ENCODE measurements around the gene CCDC63.
"Not testable (repeated sequence)": the region's sequence is repeated elsewhere in the genome, so short reads cannot be mapped to it uniquely, and the experiment has no call there.

CCDC63 gene

DNA sequence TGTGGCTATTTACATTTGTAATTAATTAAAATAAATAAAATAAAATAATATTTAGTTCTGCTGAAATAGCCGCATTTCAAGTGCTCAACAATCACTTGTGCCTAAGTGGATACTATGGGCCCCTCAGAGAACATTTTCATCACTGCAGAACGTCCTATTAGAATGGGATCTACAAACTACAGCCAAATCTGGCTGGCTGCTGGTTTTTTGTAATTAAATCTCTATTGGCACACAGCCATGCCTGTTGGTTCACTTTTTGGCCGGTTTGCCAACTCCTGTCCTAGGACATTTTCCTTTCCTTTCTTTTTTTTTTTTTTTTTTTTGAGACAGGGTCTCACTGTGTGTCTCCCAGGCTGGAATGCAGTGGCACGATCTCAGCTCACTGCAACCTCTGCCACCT, 9.8 kb downstream of the CCDC63 start:
- TF ChIP-seq, protein P1, sequence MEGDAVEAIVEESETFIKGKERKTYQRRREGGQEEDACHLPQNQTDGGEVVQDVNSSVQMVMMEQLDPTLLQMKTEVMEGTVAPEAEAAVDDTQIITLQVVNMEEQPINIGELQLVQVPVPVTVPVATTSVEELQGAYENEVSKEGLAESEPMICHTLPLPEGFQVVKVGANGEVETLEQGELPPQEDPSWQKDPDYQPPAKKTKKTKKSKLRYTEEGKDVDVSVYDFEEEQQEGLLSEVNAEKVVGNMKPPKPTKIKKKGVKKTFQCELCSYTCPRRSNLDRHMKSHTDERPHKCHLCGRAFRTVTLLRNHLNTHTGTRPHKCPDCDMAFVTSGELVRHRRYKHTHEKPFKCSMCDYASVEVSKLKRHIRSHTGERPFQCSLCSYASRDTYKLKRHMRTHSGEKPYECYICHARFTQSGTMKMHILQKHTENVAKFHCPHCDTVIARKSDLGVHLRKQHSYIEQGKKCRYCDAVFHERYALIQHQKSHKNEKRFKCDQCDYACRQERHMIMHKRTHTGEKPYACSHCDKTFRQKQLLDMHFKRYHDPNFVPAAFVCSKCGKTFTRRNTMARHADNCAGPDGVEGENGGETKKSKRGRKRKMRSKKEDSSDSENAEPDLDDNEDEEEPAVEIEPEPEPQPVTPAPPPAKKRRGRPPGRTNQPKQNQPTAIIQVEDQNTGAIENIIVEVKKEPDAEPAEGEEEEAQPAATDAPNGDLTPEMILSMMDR (IDR thresholded peaks at IDR 0.05; ENCODE audit: insufficient read depth, low read length, missing control alignments): no peak
- ChIA-PET POLR2A (no interaction called here), CTCF (no interaction called here)
- no peak overlapping the region for H3K4me3 ChIP-seq (ENCODE audit: low read depth, low read length)
- DNase-seq (ENCODE audit: low read depth, low spot score): no peak

DNA sequence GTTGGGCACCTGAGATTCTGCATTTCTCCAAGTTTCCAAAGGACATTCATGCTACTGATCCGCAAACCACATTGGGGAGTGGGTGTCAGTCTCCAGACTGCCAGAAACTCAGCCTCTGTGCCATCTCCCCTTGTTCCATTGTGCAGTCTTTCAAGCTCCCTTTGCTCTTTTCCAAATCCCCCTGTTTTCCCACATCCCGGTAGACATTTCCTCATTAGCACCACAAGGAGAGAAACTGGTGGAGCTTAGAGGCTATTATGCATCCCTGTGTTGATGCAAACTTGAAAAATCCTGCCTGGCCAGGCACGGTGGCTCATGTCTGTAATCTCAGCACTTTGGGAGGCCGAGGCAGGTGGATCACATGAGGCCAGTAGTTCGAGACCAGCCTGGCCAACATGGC, 10.7 kb downstream of the CCDC63 start:
- TF ChIP-seq, protein P1 (IDR thresholded peaks at IDR 0.05; ENCODE audit: insufficient read depth, low read length, missing control alignments): no peak
- POLR2A ChIA-PET: no interaction called here
- CTCF ChIA-PET: no interaction called here
- H3K4me3 ChIP-seq (ENCODE audit: low read depth, low read length): no peak overlapping the region
- DNase-seq (ENCODE audit: low read depth, low spot score): no peak

DNA sequence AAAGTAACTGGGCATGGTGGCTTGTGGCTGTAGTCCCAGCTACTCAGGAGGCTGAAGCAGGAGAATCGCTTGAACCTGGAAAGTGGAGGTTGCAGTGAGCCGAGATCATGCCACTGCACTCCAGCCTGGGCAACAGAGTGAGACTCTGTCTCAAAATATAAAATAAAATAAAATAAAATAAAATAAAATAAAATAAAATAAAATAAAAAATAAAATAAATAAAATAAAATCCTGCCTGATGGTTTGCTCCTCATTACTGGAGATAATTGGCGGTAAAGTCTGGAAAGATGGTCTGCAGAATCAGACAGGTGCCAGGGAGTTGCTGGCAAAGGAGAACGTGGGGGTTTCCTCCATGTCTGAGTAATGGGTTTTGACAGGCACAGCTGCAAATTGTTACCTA, 11.2 kb downstream of the CCDC63 start:
- H3K4me3 ChIP-seq (ENCODE audit: low read depth, low read length); POLR2A ChIA-PET; DNase-seq (ENCODE audit: low read depth, low spot score); CTCF ChIA-PET: not testable (repeated sequence)

DNA sequence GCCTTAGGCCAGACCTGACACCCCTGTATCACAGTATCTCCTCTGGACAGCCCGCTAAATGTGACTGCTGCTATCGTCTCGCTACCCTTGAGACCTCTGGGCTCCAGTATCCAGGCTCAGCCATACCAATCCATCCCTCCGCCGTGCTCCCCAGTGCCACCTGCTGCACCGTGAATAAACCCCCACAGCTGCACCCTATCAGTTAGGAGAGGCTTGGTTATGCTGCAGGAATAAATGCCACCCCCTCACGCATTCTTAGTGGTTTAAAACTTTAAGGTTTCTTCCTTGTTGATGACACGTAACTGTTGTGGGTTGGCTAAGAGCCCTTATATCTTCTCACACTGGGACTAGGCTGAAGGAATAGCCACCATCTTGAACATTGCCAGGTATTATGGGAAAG, 12.1 kb downstream of the CCDC63 start:
- POLR2A ChIA-PET: no interaction called here
- CTCF ChIA-PET: no interaction called here
- DNase-seq (ENCODE audit: low read depth, low spot score): no peak
- H3K4me3 ChIP-seq (ENCODE audit: low read depth, low read length): no peak overlapping the region
- TF ChIP-seq, protein P1 (IDR thresholded peaks at IDR 0.05; ENCODE audit: insufficient read depth, low read length, missing control alignments): no peak

DNA sequence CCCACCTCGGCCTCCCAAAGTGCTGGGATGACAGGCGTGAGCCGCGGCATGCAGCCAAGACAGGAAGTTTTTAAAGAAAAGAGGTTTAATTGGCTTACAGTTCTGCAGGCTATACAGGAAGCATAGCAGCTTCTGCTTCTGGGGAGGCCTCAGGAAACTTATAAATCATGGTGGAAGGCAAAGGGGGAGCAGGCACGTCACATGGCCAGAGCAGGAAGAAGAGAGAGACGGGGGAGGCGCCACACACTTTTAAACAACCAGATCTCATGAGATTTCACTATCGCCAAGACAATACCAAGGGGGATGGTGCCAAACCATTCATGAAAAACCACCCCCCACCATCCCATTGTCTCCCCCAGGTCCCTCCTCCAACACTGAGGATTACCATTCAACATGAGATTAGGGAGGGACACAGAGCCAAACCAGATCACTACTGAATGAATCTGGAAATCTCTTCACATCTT, 14.1 kb downstream of the CCDC63 start:
- TF ChIP-seq, protein P1 (IDR thresholded peaks at IDR 0.05; ENCODE audit: insufficient read depth, low read length, missing control alignments): no peak
- no peak overlapping the region for H3K4me3 ChIP-seq (ENCODE audit: low read depth, low read length)
- ChIA-PET POLR2A (no interaction called here), CTCF (no interaction called here)
- DNase-seq (ENCODE audit: low read depth, low spot score): no peak

DNA sequence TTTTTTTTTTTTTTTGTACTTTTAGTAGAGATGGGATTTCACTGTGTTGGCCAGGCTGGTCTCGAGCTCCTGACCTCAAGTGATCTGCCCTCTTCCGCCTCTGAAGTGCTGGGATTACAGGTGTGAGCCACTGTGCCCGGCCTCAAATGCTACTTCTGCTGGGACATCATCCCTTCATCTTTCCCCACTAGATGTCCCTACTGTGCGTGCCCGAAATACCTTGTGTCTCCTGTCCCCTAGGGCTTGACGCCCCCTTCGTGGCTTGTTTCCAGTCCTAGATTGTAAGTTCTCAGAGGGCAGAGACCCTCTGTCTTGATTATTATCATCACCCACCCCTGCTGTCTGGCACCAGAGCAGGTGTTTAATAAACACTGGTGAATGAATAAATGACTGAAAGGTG, 14.9 kb downstream of the CCDC63 start:
- CTCF ChIA-PET: no interaction called here
- POLR2A ChIA-PET: no interaction called here
- H3K4me3 ChIP-seq (ENCODE audit: low read depth, low read length): no peak overlapping the region
- DNase-seq (ENCODE audit: low read depth, low spot score): no peak
- TF ChIP-seq, protein P1 (IDR thresholded peaks at IDR 0.05; ENCODE audit: insufficient read depth, low read length, missing control alignments): no peak

DNA sequence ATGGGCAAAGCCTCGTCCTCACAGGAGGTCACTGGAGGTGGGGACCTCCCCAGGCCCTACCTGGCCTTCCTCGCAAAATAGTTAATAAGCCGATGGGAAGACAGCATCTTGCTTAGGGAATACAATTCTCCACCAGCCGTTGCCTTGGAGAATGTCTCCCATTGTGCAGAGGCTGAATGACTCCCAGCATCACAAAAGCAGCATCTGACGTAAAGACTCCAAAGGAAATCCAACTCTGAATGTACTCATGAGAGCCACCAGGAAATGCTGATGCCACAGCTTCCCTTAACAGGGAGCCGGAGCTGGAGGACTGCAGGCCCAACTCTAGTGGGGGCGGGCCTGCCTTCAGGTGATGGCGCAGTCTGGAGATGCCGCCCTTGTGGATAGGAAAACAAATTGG, 15.5 kb downstream of the CCDC63 start:
- CTCF ChIA-PET: no interaction called here
- no peak for DNase-seq (ENCODE audit: low read depth, low spot score)
- POLR2A ChIA-PET: no interaction called here
- TF ChIP-seq, protein P1 (IDR thresholded peaks at IDR 0.05; ENCODE audit: insufficient read depth, low read length, missing control alignments): no peak
- H3K4me3 ChIP-seq (ENCODE audit: low read depth, low read length): no peak overlapping the region
